Measurements from ENCODE around the gene RGS3.
"Not testable (repeated sequence)": the region's sequence is repeated elsewhere in the genome, so short reads cannot be mapped to it uniquely, and the experiment has no call there.

RGS3 gene

DNA sequence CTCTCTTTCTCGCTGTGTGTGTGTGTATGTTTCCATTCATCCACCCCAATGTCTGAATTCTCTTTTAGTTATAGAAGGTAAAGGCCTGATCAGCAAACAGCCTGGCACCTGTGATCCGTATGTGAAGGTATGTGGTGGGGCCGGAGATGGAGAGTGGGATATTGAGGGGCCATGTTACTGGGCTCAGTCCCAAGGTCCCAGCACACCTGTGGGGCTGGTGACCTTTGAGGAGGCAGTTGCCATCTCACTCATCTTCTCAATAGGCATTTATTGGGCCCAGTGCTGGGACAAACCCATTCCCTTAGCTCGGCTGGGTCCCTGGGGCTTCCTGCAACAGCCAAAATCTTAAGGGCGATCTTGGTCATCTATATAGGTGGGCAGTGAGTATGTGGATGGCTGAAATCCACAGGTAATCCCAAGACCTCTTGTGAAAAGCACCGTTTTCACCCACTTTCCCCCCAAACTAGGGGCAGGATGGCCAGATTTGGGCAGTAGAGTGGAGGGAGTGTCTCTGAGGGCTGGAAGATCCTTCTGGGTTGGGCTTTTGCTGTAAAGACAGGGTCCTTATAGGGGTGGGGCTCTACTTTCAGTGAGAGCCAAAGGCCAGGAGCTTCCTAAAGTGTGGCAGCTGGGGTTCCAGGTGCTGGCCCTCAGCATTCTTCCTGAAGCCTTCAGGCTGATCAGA is 19.6 kb downstream of the RGS3 start:
- no peak for DNase-seq
- in situ Hi-C loops (cut with MboI; ENCODE audit: low pct_unique_long_range_greater_than_20kb, low sequenced_read_pairs), result no loop called here

DNA sequence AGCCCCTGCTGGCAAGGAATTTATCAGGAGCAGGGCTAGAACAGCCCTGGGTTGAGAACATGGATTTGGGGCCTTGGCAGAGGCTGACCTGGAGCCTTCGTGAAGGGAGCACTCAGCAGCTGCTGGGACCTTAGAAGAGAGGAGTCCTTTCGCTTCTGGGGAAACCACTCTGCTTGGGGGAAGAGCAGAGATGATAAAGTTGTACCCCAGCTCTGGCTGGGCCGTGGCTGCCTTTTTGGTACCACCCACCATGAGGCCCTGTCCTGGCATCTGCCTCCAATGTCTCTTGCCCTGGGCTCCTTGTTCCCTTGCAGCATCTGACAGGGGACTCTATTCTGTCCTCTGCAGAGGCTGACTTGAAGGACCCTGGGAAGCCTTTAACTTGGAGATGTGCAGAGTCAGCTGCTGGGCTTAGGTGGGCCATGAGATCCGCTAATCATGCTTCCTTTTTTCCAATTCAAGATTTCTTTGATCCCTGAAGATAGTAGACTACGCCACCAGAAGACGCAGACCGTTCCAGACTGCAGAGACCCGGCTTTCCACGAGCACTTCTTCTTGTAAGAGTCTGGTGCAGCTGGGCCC is 20.2 kb downstream of the RGS3 start:
- no peak for DNase-seq
- in situ Hi-C loops (cut with MboI; ENCODE audit: low pct_unique_long_range_greater_than_20kb, low sequenced_read_pairs), result no loop called here

DNA sequence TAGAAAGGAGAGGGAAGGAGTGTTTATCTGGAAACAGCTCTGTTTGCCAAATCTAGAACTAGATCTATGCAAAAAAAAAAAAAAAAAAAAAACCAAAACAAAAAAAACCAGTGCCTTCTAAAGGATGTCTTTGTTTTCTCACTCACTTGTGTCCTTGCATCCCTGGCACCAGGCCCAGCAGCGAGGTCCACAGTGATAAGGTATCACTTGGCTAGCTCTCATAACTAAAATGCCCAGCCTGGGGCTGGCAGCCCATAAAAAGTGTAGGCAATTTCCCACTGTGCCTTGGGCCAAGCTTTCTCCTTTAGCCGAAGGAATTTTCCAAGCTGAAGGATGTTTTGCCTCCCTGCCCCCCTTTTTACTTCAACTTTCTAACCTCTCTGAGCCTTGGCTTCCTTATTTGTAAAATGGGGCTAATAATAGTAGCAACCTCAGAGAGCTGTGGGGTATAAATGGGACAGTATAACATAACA is 20.8 kb downstream of the RGS3 start:
- in situ Hi-C loops (cut with MboI; ENCODE audit: low pct_unique_long_range_greater_than_20kb, low sequenced_read_pairs), result no loop called here
- no peak for DNase-seq

DNA sequence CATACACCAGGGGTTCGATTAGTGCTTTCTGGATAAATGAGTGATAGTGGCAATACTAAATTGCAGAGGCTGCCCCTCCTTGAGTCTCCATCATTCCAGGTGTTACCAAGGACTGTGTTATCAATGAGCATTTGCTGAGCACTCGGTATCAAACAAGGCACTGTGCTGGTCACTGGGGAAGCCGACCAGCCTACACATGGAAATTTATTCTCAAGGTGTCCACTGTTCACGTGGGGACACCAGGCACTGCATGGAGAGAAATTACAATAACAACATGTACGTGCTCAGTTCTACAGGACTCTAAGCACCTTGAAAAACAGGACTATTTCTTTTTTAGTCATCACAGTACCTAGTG is 22.2 kb downstream of the RGS3 start:
- DNase-seq, result no peak

DNA sequence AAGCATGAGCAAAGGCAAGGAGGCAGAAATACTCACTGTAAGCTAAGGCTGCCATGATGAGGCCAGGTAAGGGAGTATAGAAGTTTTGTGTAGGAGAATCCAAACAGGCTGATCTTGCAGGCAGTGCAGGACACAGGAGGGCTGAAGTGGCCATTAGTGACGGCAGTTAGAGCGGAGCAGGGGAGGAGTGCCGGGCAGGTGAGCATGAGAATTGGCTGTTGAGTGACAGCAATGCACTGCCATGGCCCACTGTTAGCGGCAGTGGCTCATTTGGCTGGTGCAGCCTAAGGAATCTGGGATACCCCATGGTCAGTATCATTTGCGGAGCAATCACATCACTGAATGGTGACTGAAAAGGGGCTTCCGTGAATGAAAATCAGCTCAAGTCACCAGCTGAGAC is 22.8 kb downstream of the RGS3 start:
- DNase-seq, result no peak
- in situ Hi-C loops (cut with MboI; ENCODE audit: low pct_unique_long_range_greater_than_20kb, low sequenced_read_pairs), result no loop called here

More for the DNA sequence above, 22.2 kb downstream of the RGS3 start:
- in situ Hi-C loops (cut with MboI; ENCODE audit: low pct_unique_long_range_greater_than_20kb, low sequenced_read_pairs), result no loop called here

DNA sequence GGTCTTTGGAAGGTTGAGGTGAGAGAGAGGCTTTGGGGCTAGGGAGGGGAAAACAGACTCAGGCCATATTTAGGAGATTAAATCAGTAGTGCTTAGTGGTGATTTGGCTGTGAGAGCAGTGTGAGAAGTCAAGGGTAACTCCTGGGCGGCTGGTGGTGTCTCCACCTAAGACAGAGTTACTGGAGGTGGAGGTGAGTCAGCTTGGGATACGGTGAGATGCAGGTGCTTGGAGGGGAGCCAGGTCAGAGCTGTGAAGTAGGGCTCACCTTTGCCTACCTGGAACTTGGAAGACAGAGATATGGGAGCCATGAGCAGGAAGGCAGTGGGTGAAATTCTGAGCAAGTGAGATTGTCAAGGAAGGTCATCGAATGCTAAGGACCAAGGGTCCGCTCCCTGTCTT is 24.5 kb downstream of the RGS3 start:
- in situ Hi-C loops (cut with MboI; ENCODE audit: low pct_unique_long_range_greater_than_20kb, low sequenced_read_pairs), result no loop called here

DNA sequence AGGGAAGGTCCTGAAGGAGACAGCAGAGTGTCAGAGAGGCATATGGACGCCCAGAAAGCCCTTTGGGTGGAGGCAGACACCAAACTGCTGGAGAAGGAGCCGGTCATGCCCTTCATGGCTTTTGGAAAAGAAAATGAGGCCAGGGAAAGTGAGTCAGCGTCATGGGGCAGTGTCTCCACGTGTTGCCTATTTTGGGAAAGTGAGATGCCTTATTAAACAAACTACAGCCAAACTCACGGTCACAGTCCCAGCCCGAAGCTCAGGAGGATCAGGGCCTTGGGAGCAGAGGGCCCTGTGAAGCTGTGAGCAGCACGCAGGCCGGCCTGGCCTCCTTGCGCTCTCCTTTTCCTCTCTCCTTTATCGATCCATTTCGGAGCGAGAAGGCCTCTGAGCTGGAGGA is 25.0 kb downstream of the RGS3 start:
- in situ Hi-C loops (cut with MboI; ENCODE audit: low pct_unique_long_range_greater_than_20kb, low sequenced_read_pairs), result no loop called here
- DNase-seq, result no peak

More for the DNA sequence above, 24.5 kb downstream of the RGS3 start:
- no peak for DNase-seq

DNA sequence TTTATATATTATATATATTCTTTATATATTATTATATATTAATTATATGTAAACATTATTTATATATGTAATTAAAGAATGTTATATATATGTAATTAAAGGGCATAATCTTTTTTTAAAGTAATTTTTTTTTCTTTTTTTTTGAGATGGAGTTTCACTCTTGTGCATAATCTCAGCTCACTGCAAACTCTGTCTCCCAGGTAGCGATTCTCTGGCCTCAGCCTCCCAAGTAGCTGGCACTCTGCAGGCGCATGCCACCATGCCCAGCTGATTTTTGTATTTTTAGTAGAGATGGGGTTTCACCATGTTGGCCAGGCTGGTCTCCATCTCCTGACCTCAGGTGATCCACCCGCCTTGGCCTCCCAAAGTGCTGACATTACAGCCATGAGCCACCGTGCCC is 27.6 kb downstream of the RGS3 start:
- DNase-seq; in situ Hi-C loops (cut with MboI; ENCODE audit: low pct_unique_long_range_greater_than_20kb, low sequenced_read_pairs): not testable (repeated sequence)

DNA sequence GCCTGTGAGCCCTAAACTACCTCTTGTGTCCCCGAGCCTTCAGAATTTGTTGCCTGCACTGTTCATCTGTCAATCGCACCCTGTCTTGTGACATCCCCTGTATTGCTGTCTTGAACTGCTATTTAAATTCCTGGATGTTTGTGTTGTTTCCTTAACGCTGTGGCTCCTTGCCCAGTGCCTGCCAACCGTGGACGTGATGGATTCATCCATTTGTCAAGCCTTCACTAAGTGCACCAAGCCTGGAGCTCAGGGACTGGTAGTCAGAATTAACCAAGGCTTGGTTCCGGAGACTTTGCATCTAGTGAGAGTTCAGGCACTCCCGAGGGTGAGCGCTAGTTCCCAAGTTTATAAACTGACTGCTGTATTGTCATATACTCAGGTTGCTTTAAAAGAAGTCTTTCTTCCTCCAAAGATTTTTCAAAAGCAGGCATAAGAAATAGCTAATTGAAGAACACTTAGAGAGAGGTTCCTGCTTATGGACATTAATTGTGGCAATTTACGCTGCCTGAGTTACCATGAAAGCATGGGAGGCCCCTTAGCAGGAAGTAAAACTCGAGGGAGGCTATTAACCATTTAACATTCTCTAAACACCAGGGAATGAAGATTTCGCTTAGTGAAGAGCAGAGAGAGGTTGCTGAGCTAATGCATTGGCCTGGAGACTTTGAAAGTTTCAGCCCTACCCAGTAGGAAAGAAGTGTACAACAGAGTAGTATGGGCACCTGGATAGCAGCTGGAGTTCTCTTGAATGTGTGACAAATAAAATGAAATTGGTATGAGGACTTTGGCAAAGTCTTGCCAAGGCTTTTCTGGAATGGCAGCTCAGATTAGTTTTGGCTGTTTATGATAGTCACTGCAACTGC is 29.0 kb downstream of the RGS3 start:
- in situ Hi-C loops (cut with MboI; ENCODE audit: low pct_unique_long_range_greater_than_20kb, low sequenced_read_pairs), result no loop called here
- DNase-seq, result no peak

DNA sequence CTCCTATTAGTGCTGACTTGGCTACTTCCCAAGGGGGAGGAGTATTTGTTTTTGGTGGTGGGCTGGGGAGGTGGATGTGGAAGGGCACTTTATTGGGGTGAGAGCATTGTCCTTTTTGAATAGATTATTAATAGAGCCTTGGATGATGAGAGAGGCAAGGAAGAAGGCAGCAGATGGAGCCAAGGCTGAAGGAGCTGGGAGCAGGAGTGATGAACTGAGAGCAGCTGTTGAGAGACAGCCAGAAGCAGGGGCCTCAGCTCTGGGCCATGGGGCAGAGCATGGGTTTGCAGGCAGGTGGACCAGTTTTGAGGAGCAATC is 29.6 kb downstream of the RGS3 start:
- no peak for DNase-seq
- in situ Hi-C loops (cut with MboI; ENCODE audit: low pct_unique_long_range_greater_than_20kb, low sequenced_read_pairs), result no loop called here

DNA sequence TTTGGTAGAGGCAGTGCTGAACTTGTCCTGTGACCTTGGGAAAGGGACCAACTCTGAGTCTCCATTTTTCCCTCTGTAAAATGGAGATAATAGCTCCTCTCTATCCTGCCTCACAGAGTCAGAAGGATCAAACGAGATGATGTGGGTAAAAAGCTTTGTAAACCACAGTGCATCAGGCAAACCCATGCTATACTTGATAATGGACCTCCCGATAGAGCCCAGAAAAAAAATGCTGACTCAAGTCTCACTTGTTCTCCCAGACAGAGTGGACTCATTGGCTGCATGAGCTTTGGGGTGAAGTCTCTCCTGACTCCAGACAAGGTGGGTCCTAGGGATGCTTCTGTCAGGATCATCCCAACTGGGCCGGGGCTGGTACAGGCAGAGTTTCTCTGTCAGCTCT is 32.0 kb downstream of the RGS3 start:
- DNase-seq, result no peak
- in situ Hi-C loops (cut with MboI; ENCODE audit: low pct_unique_long_range_greater_than_20kb, low sequenced_read_pairs), result no loop called here

DNA sequence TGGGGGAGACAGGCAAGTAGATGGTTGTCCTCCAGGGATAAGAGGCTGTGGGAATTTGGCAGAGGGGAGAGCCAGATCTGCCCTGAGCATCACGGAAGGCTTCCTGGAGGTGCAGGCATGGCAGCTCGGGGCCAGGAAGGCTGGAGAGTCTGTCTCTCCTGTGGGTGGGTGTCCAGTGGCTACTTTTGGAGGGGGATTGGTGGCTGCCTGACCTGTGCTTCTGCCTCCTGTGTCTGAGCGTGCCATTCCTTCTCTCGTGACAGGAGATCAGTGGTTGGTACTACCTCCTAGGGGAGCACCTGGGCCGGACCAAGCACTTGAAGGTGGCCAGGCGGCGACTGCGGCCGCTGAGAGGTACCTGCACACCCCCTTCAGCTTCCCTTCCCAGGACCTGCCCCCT is 33.5 kb downstream of the RGS3 start:
- in situ Hi-C loops (cut with MboI; ENCODE audit: low pct_unique_long_range_greater_than_20kb, low sequenced_read_pairs), result no loop called here
- no peak for DNase-seq

DNA sequence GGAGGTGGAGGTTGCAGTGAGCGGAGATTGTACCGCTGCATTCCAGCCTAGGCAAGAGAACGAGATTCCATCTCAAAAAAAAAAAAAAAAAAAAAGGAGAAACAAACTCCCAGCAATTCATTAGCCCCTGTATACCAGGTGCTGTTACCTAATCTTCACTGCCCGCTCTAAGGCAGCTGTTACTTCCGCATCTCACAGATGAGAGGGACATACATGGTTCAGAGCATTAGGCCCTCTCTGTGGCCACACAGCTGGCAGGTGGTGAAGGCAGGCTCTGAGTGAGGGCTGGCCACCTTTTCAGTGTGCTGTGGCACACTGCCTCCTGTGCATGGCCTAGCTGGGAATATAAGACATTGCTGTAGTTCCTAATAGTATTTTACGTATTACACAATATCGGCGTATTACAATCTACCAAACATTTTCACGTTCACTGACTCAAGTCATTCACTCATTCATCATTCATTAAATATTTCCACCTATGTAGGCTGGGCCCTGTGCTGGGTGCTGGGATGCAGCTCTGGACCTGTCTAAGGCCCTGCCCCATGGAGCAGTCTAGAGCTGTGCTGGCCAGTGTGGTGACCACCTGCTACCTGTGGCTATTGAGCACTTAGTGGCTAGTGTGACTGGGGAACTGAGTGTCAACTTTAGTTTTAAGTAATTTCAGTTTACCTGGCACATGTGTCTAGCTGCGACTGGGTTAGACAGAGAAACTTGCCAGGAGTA is 35.8 kb downstream of the RGS3 start:
- DNase-seq, result no peak
- in situ Hi-C loops (cut with MboI; ENCODE audit: low pct_unique_long_range_greater_than_20kb, low sequenced_read_pairs), result no loop called here

DNA sequence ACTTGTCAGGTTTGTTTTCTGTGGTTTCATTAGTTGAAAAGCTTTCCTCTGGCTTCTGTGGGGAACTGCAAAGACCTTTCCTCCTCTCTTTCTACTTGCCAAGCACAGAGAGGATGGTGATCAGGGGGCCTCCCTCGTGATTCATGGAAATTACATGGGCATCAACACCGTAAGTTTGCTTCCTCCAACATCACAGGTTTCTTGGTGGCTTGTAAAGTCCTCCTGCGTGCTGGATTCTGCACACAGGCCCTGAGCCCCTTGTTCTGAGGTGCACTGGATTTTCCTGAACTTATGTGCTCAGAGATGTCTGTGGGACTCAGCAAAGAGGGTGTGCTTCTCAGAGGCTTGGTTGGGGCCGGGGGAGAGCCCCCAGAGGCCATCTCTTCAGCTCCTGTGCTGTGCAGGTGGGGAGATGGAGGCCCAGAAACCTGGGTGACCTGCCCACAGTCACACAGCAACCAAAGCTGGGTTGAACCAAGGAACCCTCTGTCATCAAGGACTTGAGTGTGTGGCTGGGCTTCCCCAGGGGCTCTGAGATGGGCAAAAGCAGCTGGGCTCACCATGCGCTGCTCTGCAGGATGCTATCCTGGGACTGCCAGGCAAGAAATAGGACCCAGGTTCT is 36.5 kb downstream of the RGS3 start:
- in situ Hi-C loops (cut with MboI; ENCODE audit: low pct_unique_long_range_greater_than_20kb, low sequenced_read_pairs), result no loop called here
- no peak for DNase-seq

DNA sequence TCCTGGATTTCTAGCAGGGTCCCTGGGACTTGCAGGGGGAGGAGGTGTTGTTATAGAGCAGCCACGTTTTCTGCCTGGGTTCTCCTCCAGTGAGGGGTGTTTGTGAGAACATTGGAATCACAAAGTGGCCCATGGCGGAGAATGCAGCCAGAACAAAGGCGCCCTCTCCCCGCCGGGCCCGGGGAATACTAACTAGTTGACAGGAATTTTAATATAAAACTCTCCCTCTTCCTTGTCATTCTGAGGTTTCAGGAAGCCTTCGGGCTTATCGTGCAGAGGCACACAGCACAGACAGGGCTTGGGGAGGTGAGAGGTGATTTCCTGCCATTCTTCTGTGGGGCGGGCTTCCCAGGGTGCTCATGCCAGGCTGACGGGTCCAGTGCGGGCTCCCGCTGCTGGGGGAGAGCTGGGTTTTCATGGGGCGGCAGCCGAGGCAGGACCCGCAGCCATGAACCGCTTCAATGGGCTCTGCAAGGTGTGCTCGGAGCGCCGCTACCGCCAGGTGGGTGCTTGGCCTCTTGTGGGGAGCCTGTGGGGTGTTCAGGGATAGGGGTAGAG is 37.7 kb downstream of the RGS3 start:
- in situ Hi-C loops (cut with MboI; ENCODE audit: low pct_unique_long_range_greater_than_20kb, low sequenced_read_pairs), result no loop called here
- no peak for DNase-seq

DNA sequence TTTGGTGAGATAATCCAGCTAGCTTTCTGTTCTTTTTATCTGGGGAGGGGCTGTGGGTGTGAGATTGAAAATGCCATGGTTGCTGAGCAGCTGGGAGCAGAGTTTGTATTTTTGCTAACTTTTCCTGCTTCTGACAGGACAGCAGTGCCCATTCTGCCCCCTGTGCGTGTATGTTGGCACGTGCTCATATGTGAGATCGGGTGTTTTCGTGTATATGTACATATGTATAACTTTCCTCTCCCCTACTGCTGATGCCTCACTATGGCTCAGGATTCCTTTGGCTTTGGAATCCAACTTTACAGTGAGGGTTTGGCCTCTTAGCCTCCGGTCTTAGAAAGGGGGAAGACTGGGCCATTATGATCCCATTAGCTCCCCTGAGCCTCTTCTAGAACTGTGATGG is 38.3 kb downstream of the RGS3 start:
- no peak for DNase-seq

DNA sequence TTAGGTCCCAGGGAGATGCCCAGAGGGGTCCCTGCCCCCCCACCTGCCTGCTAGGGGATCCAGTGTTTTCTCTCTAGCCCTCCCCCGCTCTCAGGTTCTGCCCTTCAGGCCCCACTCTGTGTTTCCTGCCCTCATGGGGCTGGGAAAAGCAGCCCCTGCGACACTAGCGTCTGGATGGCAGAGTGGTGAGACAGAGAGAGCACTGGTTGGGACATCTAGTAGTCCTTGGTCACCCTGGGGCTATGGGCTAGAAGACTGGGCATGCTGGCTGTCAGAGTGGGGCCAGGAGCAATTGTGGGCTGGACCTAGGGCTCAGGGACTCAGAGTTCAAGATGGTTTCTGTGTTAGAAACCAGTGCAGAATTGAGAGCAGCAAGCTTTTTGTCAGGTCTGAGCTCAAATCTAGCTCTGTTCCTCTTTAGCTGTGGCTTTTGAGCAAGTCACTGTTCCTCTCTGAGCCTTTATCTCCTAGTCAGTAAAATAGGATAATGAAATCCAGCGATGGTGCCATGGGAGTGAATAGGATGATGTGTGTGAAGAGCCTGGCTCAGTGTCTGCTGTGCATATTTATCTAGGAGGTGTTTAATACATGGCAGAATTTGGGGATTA is 39.0 kb downstream of the RGS3 start:
- in situ Hi-C loops (cut with MboI; ENCODE audit: low pct_unique_long_range_greater_than_20kb, low sequenced_read_pairs), result no loop called here
- no peak for DNase-seq

More for the DNA sequence above, 38.3 kb downstream of the RGS3 start:
- in situ Hi-C loops (cut with MboI; ENCODE audit: low pct_unique_long_range_greater_than_20kb, low sequenced_read_pairs), result no loop called here

DNA sequence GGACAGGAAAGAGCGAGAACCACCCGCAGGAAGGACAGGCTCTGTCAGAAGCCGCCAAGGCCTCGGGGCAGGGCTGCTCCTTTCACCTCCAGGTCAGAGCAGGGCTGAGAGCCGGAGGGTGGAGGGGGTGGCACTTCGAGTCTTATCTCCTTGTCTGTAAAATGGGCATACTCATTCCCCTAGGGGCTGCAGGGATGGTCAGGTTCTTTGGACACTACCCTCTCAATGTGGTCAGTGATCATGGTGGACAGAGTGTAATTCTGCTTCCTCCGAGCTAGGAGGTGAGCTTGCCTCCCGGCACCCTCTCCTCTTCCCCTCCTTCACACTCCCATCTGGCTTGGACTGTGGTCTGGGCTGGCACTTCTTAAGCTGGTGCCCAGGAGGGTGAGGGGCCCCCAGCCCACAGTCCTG is 39.6 kb downstream of the RGS3 start:
- DNase-seq, result no peak
- in situ Hi-C loops (cut with MboI; ENCODE audit: low pct_unique_long_range_greater_than_20kb, low sequenced_read_pairs), result no loop called here
